Tibial artery (tissue), 4 donors: Measurements from ENCODE around the gene KLK4.

Experiments used
- DNase-seq, 2 donors: peaks; one replicate each; pipeline ENCODE4 v3.0.0-alpha.2; 2019
- H3K27ac ChIP-seq, 2 donors: fragments of 200-600 bp; sonication (generic) in 1 of 2; 1 replicate in 1 of 2; 2 replicates in 1 of 2; pipeline ENCODE4 v1.5.1; 2018 to 2019; ENCODE audit warnings: mild to moderate bottlenecking in 1 of 2
- H3K27me3 ChIP-seq, 2 donors: fragments of 200-600 bp; sonication (generic) in 1 of 2; one replicate each; pipeline versions ENCODE4 v1.5.1 to v1.6.0; 2016 to 2019
- H3K36me3 ChIP-seq, 3 donors: fragments of 200-600 bp; sonication (generic) in 2 of 3; one replicate each; pipeline ENCODE4 v1.5.1; 2016 to 2019; ENCODE audit warnings: mild to moderate bottlenecking in 2 of 3
- H3K4me1 ChIP-seq, 4 donors: fragments of 200-600 bp; sonication (generic) in 2 of 4; 1 replicate in 3 of 4; 2 replicates in 1 of 4; pipeline ENCODE4 v1.5.1; 2016 to 2019
- H3K4me3 ChIP-seq, 2 donors: fragments of 200-600 bp; sonication (generic) in 1 of 2; 1 replicate in 1 of 2; 2 replicates in 1 of 2; pipeline ENCODE4 v1.5.1; 2018 to 2019; ENCODE audit warnings: mild to moderate bottlenecking in 2 of 2
- H3K9me3 ChIP-seq, 3 donors: fragments of 200-600 bp; sonication (generic) in 1 of 3; one replicate each; pipeline ENCODE4 v1.5.1; 2016 to 2019
- intact Hi-C: fragments of 100-400 bp; cut with DNase I; formaldehyde crosslinking; loops from one replicate; pipeline ENCODE4 v1.15.0; 2023; ENCODE audit warnings: low total_unique reads
- TF ChIP-seq, protein P1 (sequence below), 2 experiments: fragments of 200-600 bp in 1 of 2; fragments of 450-650 bp in 1 of 2; IDR thresholded peaks; one replicate each; pipeline ENCODE4 v1.5.1; 2017 to 2019; ENCODE audit warnings: antibody characterized with exemption in 2 of 2, mild to moderate bottlenecking in 1 of 2, moderate library complexity in 1 of 2

Gene KLK4

DNA sequence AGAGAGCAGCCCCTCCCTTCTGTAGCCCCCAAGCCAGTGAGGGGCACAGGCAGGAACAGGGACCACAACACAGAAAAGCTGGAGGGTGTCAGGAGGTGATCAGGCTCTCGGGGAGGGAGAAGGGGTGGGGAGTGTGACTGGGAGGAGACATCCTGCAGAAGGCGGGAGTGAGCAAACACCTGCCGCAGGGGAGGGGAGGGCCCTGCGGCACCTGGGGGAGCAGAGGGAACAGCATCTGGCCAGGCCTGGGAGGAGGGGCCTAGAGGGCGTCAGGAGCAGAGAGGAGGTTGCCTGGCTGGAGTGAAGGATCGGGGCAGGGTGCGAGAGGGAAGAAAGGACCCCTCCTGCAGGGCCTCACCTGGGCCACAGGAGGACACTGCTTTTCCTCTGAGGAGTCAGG is 52.3 kb downstream of the KLK4 start:
- no peak for DNase-seq
- intact Hi-C loops, result no loop called here
- TF ChIP-seq, protein P1, sequence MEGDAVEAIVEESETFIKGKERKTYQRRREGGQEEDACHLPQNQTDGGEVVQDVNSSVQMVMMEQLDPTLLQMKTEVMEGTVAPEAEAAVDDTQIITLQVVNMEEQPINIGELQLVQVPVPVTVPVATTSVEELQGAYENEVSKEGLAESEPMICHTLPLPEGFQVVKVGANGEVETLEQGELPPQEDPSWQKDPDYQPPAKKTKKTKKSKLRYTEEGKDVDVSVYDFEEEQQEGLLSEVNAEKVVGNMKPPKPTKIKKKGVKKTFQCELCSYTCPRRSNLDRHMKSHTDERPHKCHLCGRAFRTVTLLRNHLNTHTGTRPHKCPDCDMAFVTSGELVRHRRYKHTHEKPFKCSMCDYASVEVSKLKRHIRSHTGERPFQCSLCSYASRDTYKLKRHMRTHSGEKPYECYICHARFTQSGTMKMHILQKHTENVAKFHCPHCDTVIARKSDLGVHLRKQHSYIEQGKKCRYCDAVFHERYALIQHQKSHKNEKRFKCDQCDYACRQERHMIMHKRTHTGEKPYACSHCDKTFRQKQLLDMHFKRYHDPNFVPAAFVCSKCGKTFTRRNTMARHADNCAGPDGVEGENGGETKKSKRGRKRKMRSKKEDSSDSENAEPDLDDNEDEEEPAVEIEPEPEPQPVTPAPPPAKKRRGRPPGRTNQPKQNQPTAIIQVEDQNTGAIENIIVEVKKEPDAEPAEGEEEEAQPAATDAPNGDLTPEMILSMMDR (IDR thresholded peaks at IDR 0.05), result no peak
- Histone ChIP-seq H3K4me3 (no peak overlapping the region), H3K27ac (no peak overlapping the region), H3K27me3 (peaks cover 0 to 29% of the 10 kb centered on the region in 2 donors), H3K36me3 (no peaks in the 10 kb centered on the region), H3K4me1 (no peaks in the 10 kb centered on the region), H3K9me3 (no peaks in the 10 kb centered on the region)

DNA sequence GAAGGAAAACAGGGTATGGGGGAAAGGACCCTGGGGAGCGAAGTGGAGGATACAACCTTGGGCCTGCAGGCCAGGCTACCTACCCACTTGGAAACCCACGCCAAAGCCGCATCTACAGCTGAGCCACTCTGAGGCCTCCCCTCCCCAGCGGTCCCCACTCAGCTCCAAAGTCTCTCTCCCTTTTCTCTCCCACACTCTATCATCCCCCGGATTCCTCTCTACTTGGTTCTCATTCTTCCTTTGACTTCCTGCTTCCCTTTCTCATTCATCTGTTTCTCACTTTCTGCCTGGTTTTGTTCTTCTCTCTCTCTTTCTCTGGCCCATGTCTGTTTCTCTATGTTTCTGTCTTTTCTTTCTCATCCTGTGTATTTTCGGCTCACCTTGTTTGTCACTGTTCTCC is 53.8 kb downstream of the KLK4 start:
- no peaks in the 10 kb centered on the region for H3K9me3 ChIP-seq
- no peak overlapping the region for H3K27ac ChIP-seq
- DNase-seq, result no peak
- TF ChIP-seq, protein P1 (IDR thresholded peaks at IDR 0.05), result no peak
- no peaks in the 10 kb centered on the region for H3K36me3 ChIP-seq
- peaks cover 0 to 29% of the 10 kb centered on the region in 2 donors for H3K27me3 ChIP-seq
- H3K4me1 ChIP-seq, result no peaks in the 10 kb centered on the region
- H3K4me3 ChIP-seq, result no peak overlapping the region
- intact Hi-C loops, result no loop called here
